Smooth muscle cell (in vitro differentiated cells): ENCODE data around the gene ZNF839. TPM values are rescaled to one million over a fixed set of nuclear protein-coding genes. Genes with fewer than 3 reads are reported as not detected.

Experiments used
- DNase-seq: peaks from one replicate; lab custom pipeline; 2025; ENCODE audit not compliant: unreplicated experiment; lab: John Stamatoyannopoulos, UW
- H2AFZ ChIP-seq: fragments of 200-600 bp; sonication (generic); 2 replicates; pipeline ENCODE4 v1.6.0; 2016; ENCODE audit warnings: antibody characterized with exemption, low read depth, mild to moderate bottlenecking
- H3F3A ChIP-seq: fragments of 200-600 bp; sonication (generic); 2 replicates; pipeline ENCODE4 v1.6.0; 2017; ENCODE audit warnings: antibody characterized with exemption, low read depth
- H3K27ac ChIP-seq: fragments of 200-600 bp; sonication (generic); 2 replicates; pipeline ENCODE4 v1.5.1; 2016; ENCODE audit warnings: low read depth, mild to moderate bottlenecking
- H3K27me3 ChIP-seq: fragments of 200-600 bp; sonication (generic); 2 replicates; pipeline ENCODE4 v1.6.1; 2016; ENCODE audit warnings: low read depth, mild to moderate bottlenecking
- H3K36me3 ChIP-seq: fragments of 200-600 bp; sonication (generic); 2 replicates; pipeline ENCODE4 v1.5.1; 2016; ENCODE audit warnings: low read depth
- H3K4me1 ChIP-seq: fragments of 200-600 bp; sonication (generic); 2 replicates; pipeline ENCODE4 v1.5.1; 2016; ENCODE audit warnings: low read depth
- H3K4me2 ChIP-seq: fragments of 200-600 bp; sonication (generic); 2 replicates; pipeline ENCODE4 v1.6.0; 2016; ENCODE audit warnings: mild to moderate bottlenecking
- H3K4me3 ChIP-seq: fragments of 200-600 bp; sonication (generic); 2 replicates; pipeline ENCODE4 v1.5.1; 2016; ENCODE audit warnings: mild to moderate bottlenecking
- H3K79me2 ChIP-seq: fragments of 200-600 bp; sonication (generic); 2 replicates; pipeline ENCODE4 v1.6.0; 2016; ENCODE audit warnings: low read depth, mild to moderate bottlenecking
- H3K9ac ChIP-seq: fragments of 200-600 bp; sonication (generic); 2 replicates; pipeline ENCODE4 v1.6.0; 2016; ENCODE audit warnings: low read depth
- H3K9me3 ChIP-seq: fragments of 200-600 bp; sonication (generic); replicated peaks from 2 replicates; pipeline ENCODE4 v1.5.1; 2016; ENCODE audit warnings: low read depth
- H4K20me1 ChIP-seq: fragments of 200-600 bp; sonication (generic); 2 replicates; pipeline ENCODE4 v1.6.0; 2016; ENCODE audit warnings: low read depth
- CTCF ChIP-seq: fragments of 200-600 bp; sonication (generic); IDR thresholded peaks from 2 replicates; pipeline ENCODE4 v1.5.1; 2017; ENCODE audit warnings: borderline replicate concordance, mild to moderate bottlenecking, antibody characterized with exemption; ENCODE audit not compliant: insufficient read depth, poor library complexity, severe bottlenecking
- WGBS: methylation state at CpG from one replicate; pipeline ENCODE4 v1.1.7; 2016; ENCODE audit warnings: low lambda C conversion rate; 5-methylcytosine and 5-hydroxymethylcytosine counted together
- polyA plus RNA-seq: library from polyadenylated mRNA; unstranded; fragments of >200 nt; fragmentation: Nextera tagmentation; extraction: Ambion mirVana; gene quantifications from 2 replicates; pipeline ENCODE4 v1.2.1, GENCODE V29; 2016
- total RNA-seq: library from RNA; depleted of rRNA; stranded (reverse); fragments of >200 nt; gene quantifications from 2 replicates; pipeline ENCODE4 v1.2.3, GENCODE V29; 2014

The ZNF839 gene
- total RNA-seq (5.2 and 13.1 TPM in 2 replicates), polyA plus RNA-seq (4.0 and 5.7 TPM in 2 replicates)

- peak within 1 kb of the TSS; percentile 93 for H3K9ac ChIP-seq
- peaks cover 7% of the 10 kb centered on the region for H3F3A ChIP-seq
- H3K27me3 ChIP-seq, result no peaks in the 10 kb centered on the region
- peaks cover 17% of the 10 kb centered on the region for H3K4me1 ChIP-seq
- H3K4me2 ChIP-seq, result peak within 1 kb of the TSS; percentile 88
- peak; percentile 48 for DNase-seq
- H3K36me3 ChIP-seq, result no peaks in the 10 kb centered on the region
- H4K20me1 ChIP-seq, result no peaks in the 10 kb centered on the region
- WGBS, result under 1% methylated on average over 69 of the region's 71 CpGs
- TF ChIP-seq CTCF, result no peak
- H3K79me2 ChIP-seq, result peaks cover 4% of the 10 kb centered on the region
- peak within 1 kb of the TSS; percentile 99 for H2AFZ ChIP-seq
- no peaks in the 10 kb centered on the region for H3K9me3 ChIP-seq
- peak within 1 kb of the TSS; percentile 88 for H3K4me3 ChIP-seq
- peak within 1 kb of the TSS; percentile 65 for H3K27ac ChIP-seq
Observed at GRCh38 chr14:102319351-102320032, at the start of gene ZNF839. Gene ZNF839 (plus strand): TSS chr14:102319746. CDS start chr14:102319766, 20 bp downstream.

GRCh38 chr14:102272392-102272791 is 47.2 kb upstream of the ZNF839 start:
- H3K36me3 ChIP-seq, result no peaks in the 10 kb centered on the region
- H3K79me2 ChIP-seq, result no peaks in the 10 kb centered on the region
- H2AFZ ChIP-seq, result no peak overlapping the region
- no peaks in the 10 kb centered on the region for H3K9me3 ChIP-seq
- H3K9ac ChIP-seq, result no peak overlapping the region
- H3K27me3 ChIP-seq, result no peaks in the 10 kb centered on the region
- H3K4me1 ChIP-seq, result no peaks in the 10 kb centered on the region
- no peak overlapping the region for H3K4me3 ChIP-seq
- H3K27ac ChIP-seq, result no peak overlapping the region
- no peak for DNase-seq
- 95% methylated on average over 5 of the region's 5 CpGs for WGBS
- H3F3A ChIP-seq, result no peaks in the 10 kb centered on the region
- no peak overlapping the region for H3K4me2 ChIP-seq
- no peak for TF ChIP-seq CTCF
- H4K20me1 ChIP-seq, result no peaks in the 10 kb centered on the region

GRCh38 chr14:102275866-102276265 is 43.7 kb upstream of the ZNF839 start:
- no peak for TF ChIP-seq CTCF
- H3K9ac ChIP-seq, result no peak overlapping the region
- no peaks in the 10 kb centered on the region for H3K36me3 ChIP-seq
- no peak overlapping the region for H3K27ac ChIP-seq
- no peak for DNase-seq
- no peaks in the 10 kb centered on the region for H3K27me3 ChIP-seq
- no peaks in the 10 kb centered on the region for H3K4me1 ChIP-seq
- H3K4me2 ChIP-seq, result no peak overlapping the region
- H3F3A ChIP-seq, result no peaks in the 10 kb centered on the region
- no peaks in the 10 kb centered on the region for H3K79me2 ChIP-seq
- no peak overlapping the region for H3K4me3 ChIP-seq
- 98% methylated on average over 7 of the region's 7 CpGs for WGBS
- H2AFZ ChIP-seq, result no peak overlapping the region
- no peaks in the 10 kb centered on the region for H4K20me1 ChIP-seq
- no peaks in the 10 kb centered on the region for H3K9me3 ChIP-seq
